Muscle layer of duodenum (tissue), 2 donors: Measurements from ENCODE around the gene HOXD8.
A peak's percentile ranks its signal among the peaks of the same experiment; 100 is the strongest.

Experiments
- H3K27ac ChIP-seq: one replicate; pipeline ENCODE4 v1.7.0; 2013; ENCODE audit warnings: mild to moderate bottlenecking, low read length
- H3K27me3 ChIP-seq: one replicate; pipeline ENCODE4 v1.7.0; 2013; ENCODE audit warnings: low read depth, mild to moderate bottlenecking, control low read depth, low read length
- H3K36me3 ChIP-seq, 2 donors: one replicate each; pipeline ENCODE4 v1.7.0; 2013; ENCODE audit warnings: low read length in 2 of 2, control low read depth in 1 of 2, mild to moderate bottlenecking in 1 of 2; ENCODE audit not compliant: insufficient read depth in 2 of 2, control insufficient read depth in 1 of 2
- H3K4me1 ChIP-seq, 2 donors: one replicate each; pipeline ENCODE4 v1.7.0; 2013; ENCODE audit warnings: low read length in 2 of 2, mild to moderate bottlenecking in 2 of 2, control low read depth in 1 of 2, moderate library complexity in 1 of 2; ENCODE audit not compliant: insufficient read depth in 2 of 2, control insufficient read depth in 1 of 2
- H3K4me3 ChIP-seq, 2 donors: one replicate each; pipeline ENCODE4 v1.7.0; 2013; ENCODE audit warnings: low read length in 2 of 2, low read depth in 1 of 2, mild to moderate bottlenecking in 1 of 2
- H3K9me3 ChIP-seq, 2 donors: one replicate each; pipeline ENCODE4 v1.7.0; 2013; ENCODE audit warnings: low read length in 2 of 2, control low read depth in 1 of 2, mild to moderate bottlenecking in 1 of 2; ENCODE audit not compliant: control insufficient read depth in 1 of 2
- donor health status: healthy.

Gene HOXD8

DNA sequence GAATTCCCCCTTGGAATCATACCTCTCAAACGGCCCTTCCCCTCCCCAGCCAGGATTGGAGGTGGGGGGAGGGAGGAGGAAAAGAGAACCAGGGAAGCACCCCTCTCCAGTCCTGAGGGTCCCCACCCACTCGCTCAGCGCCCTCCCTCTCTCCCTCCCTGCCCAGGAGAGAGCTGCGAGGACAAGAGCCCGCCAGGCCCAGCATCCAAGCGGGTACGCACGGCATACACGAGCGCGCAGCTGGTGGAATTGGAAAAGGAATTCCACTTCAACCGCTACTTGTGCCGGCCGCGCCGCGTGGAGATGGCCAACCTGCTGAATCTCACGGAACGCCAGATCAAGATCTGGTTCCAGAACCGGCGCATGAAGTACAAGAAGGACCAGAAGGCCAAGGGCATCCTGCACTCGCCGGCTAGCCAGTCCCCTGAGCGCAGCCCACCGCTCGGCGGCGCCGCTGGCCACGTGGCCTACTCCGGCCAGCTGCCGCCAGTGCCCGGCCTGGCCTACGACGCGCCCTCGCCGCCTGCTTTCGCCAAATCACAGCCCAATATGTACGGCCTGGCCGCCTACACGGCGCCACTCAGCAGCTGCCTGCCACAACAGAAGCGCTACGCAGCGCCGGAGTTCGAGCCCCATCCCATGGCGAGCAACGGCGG is 42.0 kb downstream of the HOXD8 start:
- Histone ChIP-seq H3K27ac (no peak overlapping the region), H3K9me3 (no peaks in the 10 kb centered on the region), H3K4me3 (no peak overlapping the region)

DNA sequence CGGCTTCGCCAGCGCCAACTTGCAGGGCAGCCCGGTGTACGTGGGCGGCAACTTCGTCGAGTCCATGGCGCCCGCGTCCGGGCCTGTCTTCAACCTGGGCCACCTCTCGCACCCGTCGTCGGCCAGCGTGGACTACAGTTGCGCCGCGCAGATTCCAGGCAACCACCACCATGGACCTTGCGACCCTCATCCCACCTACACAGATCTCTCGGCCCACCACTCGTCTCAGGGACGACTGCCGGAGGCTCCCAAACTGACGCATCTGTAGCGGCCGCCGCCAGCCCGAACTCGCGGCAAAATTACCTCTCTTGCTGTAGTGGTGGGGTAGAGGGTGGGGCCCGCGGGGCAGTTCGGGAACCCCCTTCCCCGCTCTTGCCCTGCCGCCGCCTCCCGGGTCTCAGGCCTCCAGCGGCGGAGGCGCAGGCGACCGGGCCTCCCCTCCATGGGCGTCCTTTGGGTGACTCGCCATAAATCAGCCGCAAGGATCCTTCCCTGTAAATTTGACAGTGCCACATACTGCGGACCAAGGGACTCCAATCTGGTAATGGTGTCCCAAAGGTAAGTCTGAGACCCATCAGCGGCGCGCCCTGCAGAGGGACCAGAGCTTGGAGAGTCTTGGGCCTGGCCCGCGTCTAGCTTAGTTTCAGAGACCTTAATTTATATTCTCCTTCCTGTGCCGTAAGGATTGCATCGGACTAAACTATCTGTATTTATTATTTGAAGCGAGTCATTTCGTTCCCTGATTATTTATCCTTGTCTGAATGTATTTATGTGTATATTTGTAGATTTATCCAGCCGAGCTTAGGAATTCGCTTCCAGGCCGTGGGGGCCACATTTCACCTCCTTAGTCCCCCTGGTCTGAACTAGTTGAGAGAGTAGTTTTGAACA is 42.7 kb downstream of the HOXD8 start:
- Histone ChIP-seq H3K9me3 (no peaks in the 10 kb centered on the region), H3K4me1 (peaks cover 0 to 12% of the 10 kb centered on the region in 2 donors), H3K27me3 (peaks cover 42% of the 10 kb centered on the region), H3K36me3 (no peaks in the 10 kb centered on the region), H3K4me3 (peak overlapping the region in 1 of 2 donors; percentile 6), H3K27ac (no peak overlapping the region)

More for the DNA sequence above, 42.0 kb downstream of the HOXD8 start:
- Histone ChIP-seq H3K36me3 (no peaks in the 10 kb centered on the region), H3K27me3 (peaks cover 36% of the 10 kb centered on the region), H3K4me1 (peaks cover 0 to 12% of the 10 kb centered on the region in 2 donors)

DNA sequence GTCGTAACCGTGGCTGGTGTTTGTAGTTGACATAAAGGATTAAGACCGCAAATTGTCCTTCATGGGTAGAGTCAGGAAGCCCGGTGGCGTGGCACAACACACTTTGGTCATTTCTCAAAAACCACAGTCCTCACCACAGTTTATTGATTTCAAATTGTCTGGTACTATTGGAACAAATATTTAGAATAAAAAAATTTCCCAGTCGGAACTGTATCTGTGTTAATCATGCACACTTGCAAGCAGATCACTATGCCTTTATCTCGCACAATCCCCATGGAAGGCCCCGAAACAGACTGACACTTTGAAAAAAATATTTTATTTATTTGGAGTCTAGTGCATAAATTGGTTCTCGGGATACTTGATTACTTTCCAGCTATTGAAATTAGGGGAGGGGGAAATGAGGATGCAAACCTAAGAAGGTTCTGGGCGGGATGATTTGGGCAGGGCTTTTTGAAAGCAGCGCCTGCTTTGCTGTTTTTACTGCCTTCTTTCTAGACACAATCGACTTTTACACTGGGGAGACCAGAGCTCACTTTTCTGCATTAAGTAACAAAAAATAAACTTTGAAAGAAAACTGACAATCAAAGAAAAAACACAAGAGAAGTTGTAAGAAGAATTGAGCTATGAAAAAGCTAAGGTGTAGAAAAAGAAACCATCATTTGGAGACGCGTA is 43.5 kb downstream of the HOXD8 start:
- Histone ChIP-seq H3K4me3 (no peak overlapping the region), H3K4me1 (peaks cover 0 to 16% of the 10 kb centered on the region in 2 donors), H3K27me3 (peaks cover 50% of the 10 kb centered on the region), H3K27ac (no peak overlapping the region), H3K36me3 (no peaks in the 10 kb centered on the region), H3K9me3 (no peaks in the 10 kb centered on the region)

DNA sequence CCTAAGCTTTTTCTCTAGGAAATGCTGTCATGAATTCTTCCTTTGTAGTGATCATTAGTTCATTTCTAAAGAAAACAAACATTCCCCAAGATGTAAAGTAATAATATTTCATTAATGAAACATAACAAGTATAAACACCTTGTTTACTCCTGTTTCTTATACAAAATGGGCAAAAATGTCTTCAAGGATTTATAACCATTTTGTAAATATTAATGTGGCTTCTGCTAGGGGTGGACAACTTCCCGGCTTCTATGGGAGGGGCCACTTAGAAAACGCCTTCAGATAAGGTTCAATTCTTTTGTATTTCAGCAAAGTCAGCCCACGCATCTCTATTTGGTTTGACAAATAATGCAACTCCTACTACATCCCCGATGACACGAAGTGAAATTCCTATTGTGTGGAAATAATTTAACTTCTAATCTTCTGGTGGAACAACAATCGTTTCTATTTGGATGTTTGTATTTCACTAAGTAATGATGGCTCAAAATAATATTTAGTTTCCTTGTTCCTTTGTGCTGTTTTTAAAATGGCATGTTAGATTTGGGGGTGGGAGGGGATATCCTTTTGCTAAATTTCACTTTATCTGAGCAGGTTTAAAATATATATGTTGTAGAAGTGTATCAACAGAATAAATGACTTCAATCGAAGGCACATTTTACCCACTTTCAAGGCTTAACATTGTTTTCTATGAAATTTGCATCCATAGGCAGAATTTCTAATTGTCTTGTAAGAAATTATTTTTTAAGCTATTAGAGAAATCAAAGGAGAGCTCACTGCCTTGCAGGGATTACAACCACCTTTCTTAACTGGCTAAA is 44.3 kb downstream of the HOXD8 start:
- Histone ChIP-seq H3K27me3 (peaks cover 58% of the 10 kb centered on the region), H3K27ac (no peak overlapping the region)

DNA sequence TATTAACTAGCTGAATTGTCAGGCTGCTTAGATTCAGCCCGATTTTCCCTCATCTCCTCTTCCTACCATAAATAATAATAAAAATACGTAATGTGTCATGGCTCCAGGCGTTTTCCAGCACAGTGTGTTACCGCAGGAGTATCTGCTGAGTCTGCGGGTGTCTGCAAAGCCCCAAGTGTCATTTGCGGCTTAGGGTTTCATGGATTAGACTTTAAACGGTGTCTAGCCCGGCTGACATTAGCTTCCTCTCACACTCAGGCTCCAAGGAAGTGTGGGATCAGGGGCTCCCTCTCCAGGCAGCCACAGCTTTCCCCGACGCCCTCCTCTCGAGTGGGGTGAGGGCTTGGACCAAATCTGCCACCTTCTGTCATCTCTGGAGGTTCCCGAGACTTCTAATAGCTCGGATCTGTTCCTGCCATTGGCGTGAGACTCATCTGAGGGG is 44.9 kb downstream of the HOXD8 start:
- H3K36me3 ChIP-seq = no peaks in the 10 kb centered on the region
- peaks cover 64% of the 10 kb centered on the region for H3K27me3 ChIP-seq
- H3K27ac ChIP-seq = no peak overlapping the region
- H3K4me3 ChIP-seq = no peak overlapping the region
- H3K9me3 ChIP-seq = no peaks in the 10 kb centered on the region
- H3K4me1 ChIP-seq = peaks cover 0 to 24% of the 10 kb centered on the region in 2 donors

More for the DNA sequence above, 44.3 kb downstream of the HOXD8 start:
- Histone ChIP-seq H3K9me3 (no peaks in the 10 kb centered on the region), H3K36me3 (no peaks in the 10 kb centered on the region), H3K4me3 (no peak overlapping the region), H3K4me1 (peaks cover 0 to 23% of the 10 kb centered on the region in 2 donors)

DNA sequence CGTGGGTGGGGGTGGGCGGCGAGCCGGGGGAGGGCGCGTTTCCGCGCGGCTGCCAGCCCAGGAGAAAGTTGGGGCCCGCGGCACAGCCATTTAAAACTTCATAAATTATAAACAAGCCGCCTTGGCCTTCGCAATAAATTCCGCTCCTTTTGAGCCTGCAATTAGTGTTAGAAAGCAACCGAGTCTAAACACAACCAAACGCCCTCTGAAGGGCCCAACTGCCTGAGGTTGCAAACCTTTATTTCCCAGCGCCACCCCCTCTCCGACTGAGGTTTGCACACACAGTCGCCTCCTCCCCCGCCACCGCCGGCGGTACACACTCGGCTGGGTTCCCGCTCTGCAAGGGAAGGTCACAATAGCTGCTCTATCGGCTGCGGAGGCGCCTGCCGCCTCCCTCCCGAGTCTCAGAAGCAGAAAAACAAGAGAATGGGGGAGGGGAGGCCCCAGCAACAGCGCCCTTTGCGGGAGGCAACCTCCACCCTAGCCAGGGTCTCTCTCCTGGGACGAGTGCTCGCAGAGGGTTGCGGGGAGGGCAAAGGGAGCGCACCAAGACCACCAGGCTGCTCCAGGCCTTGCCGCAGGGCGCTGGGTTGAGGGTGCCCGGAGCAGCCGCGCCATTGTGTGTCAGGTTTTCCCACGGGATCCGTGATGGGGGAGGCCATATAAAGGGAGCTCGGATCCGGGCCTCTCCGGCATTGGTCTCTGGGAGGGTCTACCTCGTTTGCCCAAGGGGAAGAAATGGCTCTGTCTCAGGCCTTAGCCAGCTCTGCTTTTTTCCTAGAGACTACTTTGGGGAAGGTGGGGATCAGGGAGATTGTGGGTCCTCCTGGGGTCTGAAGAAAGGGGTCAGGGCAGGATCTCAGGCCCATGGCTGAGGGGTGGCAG is 45.6 kb downstream of the HOXD8 start:
- Histone ChIP-seq H3K27ac (no peak overlapping the region), H3K4me1 (peaks cover 0 to 24% of the 10 kb centered on the region in 2 donors), H3K4me3 (peak overlapping the region in 1 of 2 donors; percentile 10), H3K36me3 (no peaks in the 10 kb centered on the region), H3K27me3 (peaks cover 68% of the 10 kb centered on the region), H3K9me3 (no peaks in the 10 kb centered on the region)

DNA sequence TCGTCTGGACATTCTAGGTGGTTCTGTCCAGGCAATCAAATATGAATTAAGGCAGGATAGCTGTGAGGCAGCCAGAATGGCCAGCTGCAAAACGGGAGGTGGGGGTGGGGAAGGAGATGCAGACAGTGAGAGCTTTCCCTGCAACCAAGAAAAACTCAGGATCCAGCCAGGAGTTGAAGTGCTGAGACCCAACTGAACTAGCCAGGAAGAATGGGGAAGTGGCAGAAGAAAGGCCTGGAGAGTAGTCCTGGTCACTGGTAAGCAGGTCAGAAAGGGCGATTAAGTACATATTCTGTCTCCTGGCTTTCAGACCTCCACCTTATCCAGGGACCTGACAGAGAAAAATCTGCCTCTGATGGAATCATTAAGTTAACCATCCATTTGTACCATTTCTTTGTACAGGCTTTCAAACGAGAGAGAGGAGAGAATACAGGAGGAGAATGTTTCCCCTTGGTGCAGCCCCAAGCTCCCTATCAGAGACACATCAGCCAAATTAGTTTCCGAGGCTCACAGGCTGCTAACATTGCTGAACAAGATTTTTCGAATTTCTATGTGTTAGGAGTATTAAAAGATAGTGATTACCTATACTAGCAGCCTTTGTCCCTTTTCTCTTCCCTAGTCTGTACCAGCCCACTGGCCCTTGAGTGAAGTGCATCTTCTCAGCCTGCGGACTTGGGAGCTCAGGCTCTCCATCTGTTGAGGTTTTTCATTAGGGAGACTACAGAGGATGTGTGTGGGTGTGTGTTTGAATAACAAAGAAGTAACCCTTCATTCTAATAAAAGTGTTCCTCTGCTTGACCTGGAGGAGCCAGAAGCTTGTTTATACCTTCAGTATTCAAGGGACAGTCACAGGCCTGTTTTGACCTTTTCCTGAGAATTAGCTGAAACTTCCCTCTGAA is 46.5 kb downstream of the HOXD8 start:
- H3K4me3 ChIP-seq = no peak overlapping the region
- H3K36me3 ChIP-seq = no peaks in the 10 kb centered on the region
- peaks cover 69% of the 10 kb centered on the region for H3K27me3 ChIP-seq
- peaks cover 0 to 24% of the 10 kb centered on the region in 2 donors for H3K4me1 ChIP-seq
- H3K9me3 ChIP-seq = no peaks in the 10 kb centered on the region
- H3K27ac ChIP-seq = no peak overlapping the region

DNA sequence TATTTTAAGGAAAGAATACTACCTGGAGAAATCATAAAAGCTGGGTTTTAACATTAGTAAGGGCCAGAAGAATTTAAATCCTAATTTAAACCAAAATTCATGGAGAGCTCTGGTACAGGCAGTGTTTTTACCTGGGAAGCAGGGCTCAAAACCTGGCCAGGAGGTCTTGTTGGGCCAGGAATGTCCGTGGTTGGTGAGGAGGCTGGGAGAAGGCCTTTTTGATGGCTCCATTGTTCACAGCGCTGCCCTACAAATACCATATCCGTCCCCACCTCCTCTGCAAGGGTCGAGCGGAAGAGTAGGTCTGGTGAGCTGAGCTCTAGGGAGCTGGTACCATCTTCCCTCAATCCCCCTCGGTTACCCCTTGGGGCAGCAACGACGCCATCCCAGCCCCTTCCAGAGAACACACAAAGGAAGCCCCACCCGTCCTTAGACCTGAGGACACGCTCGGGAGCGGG is 48.1 kb downstream of the HOXD8 start:
- H3K27ac ChIP-seq = no peak overlapping the region
- H3K4me1 ChIP-seq = peaks cover 0 to 12% of the 10 kb centered on the region in 2 donors
- H3K27me3 ChIP-seq = peaks cover 64% of the 10 kb centered on the region
- no peaks in the 10 kb centered on the region for H3K36me3 ChIP-seq
- H3K9me3 ChIP-seq = no peaks in the 10 kb centered on the region
- peak overlapping the region; percentile 46 for H3K4me3 ChIP-seq

DNA sequence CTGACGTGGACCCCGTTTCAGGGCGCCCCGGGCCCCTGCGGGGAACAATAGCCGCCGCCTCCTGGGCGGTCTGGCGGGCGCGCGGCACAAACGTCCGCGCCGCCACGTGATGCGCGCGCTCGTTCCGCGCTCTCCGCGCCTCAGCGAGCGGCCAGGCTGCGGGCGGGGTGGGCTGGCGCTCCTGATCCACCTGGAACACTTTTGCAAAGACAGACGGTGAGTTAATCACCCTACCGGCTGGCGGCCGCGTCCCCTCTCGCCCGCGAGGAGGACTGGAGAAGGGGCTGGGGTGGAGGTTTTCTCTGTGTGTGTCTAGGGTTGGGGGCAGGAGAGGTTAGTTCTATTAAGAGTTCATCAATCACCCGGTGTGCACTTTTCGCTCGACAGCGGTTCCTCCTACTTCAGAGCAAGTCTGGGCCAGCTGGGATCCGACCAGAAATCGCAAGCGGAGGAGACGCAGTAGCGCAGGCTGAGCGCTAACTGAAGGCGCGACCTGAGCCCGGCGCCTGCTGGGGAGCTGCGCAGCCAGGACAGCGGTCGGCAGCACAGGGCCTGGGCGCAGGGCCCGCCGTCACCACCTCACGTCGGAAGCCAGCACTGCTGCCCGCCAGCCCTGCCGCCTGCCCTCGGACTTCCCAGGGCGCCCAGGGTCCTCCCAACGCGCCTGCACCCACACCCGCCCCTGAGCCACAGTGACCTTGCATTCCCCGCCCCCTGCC is 48.7 kb downstream of the HOXD8 start:
- Histone ChIP-seq H3K36me3 (no peaks in the 10 kb centered on the region), H3K27me3 (peaks cover 58% of the 10 kb centered on the region), H3K4me1 (peaks cover 0 to 12% of the 10 kb centered on the region in 2 donors), H3K4me3 (peak overlapping the region; percentile 46), H3K27ac (no peak overlapping the region), H3K9me3 (no peaks in the 10 kb centered on the region)
